D721Med (cell line): Measurements from ENCODE around the gene PVALEF.
A peak's percentile ranks its signal among the peaks of the same experiment; 100 is the strongest.

Experiments
- DNase-seq: peaks from one replicate; pipeline ENCODE4 v3.0.0; 2011; ENCODE audit warnings: low spot score; ENCODE audit not compliant: insufficient read length
- FAIRE-seq: peaks from 2 replicates; lab custom pipeline; 2011; peaks lifted over from hg19 to GRCh38; lab: Jason Lieb, UNC
- CTCF ChIP-seq: IDR thresholded peaks from 2 replicates; pipeline ENCODE4 v1.5.1; 2012; ENCODE audit warnings: mild to moderate bottlenecking, control low read depth; ENCODE audit not compliant: insufficient read depth; ENCODE audit errors: missing control alignments

Gene PVALEF

GRCh38 chr17:81186203-81186602 lies 20.9 kb downstream of the PVALEF start:
- no peak for FAIRE-seq
- no peak for DNase-seq
- no peak for TF ChIP-seq CTCF

GRCh38 chr17:81187120-81187519 lies 21.8 kb downstream of the PVALEF start:
- no peak for TF ChIP-seq CTCF
- no peak for FAIRE-seq
- DNase-seq: no peak

GRCh38 chr17:81187586-81188490 lies 22.5 kb downstream of the PVALEF start:
- DNase-seq (no peak), FAIRE-seq (no peak)
- TF ChIP-seq CTCF: no peak

GRCh38 chr17:81188491-81188840 lies 23.2 kb downstream of the PVALEF start:
- no peak for TF ChIP-seq CTCF
- DNase-seq (no peak), FAIRE-seq (no peak)

- DNase-seq (no peak), FAIRE-seq (no peak)
Measured at GRCh38 chr17:81189016-81189415, 23.7 kb downstream of the PVALEF start.

GRCh38 chr17:81189670-81190530 lies 24.6 kb downstream of the PVALEF start:
- DNase-seq: no peak
- FAIRE-seq: no peak

More at GRCh38 chr17:81189016-81189415, 23.7 kb downstream of the PVALEF start:
- TF ChIP-seq CTCF: no peak

More at GRCh38 chr17:81189670-81190530, 24.6 kb downstream of the PVALEF start:
- TF ChIP-seq CTCF: peak; percentile 53
